Hematopoietic multipotent progenitor cell treated with erythropoietin and hydrocortisone succinate and interleukin-3 and kit ligand, for 8 days (in vitro differentiated cells): ENCODE data around the gene MCF2L.

ENCODE experiments used
- DNase-seq: peaks from one replicate; pipeline ENCODE4 v3.0.0-alpha.2; 2015

MCF2L gene

GRCh38 chr13:112983042-112983305 is 14.0 kb downstream of the MCF2L start:
- no peak for DNase-seq

DNA sequence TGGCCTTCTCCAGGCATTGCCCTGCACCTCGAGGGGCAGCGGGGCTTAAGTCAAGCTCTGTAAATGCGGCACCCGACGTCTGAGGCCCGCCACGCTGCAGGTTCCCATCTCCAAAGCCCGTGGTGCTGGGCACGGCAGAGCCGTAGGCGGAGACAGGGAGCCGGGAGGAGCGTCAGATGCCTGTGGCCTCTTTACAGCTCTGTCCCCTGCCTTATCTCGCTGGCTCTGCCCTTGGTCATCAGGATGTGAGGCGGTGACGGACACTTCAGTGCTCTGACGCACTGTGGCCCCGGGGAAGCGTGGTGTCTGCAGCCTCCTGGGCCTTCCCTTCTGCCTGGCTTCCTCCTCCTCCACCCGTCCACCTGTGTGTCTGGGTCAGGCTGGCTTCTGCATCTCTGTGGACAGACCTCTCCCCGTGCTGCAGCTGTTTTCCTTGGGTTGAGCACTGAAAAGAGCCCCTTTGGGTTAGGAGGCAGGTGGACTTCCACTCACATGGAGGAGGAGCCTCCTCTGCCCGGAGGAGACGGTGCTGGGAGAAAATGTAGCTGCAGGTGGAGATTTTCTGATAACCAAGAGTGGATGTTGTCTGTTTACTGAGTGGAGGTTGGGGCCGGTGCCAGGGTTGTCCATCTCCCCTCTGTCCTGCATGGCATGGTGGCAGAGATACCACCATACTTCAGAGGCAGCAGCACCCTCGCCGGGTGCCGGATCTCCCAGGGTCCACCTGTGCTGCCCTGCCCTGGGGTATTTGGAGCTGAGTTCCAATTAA is 14.6 kb downstream of the MCF2L start:
- no peak for DNase-seq

DNA sequence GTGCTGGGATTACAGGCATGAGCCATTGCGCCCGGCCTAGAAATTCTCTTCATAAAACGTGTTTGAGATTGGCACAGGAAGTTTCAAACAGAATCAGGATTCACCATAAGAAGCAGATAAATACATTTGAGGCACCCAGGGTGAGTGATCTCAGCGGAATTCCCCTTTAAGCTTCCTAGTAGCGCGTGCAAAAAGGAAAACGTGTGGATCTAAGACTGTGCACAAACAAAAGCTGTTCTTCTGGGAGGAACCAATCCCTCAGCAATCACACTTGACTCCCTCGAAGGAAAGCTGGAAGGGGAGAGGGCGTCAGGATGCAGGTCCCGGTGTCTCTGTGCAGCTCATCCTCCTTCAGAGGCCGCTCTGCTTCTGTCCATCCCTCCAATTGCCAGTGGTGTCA is 15.5 kb downstream of the MCF2L start:
- no peak for DNase-seq

- DNase-seq = no peak
These were observed 16.2 kb downstream of the MCF2L start for GRCh38 chr13:112984954-112985802.

- no peak for DNase-seq
These were observed 16.9 kb downstream of the MCF2L start for GRCh38 chr13:112985803-112986408.

DNA sequence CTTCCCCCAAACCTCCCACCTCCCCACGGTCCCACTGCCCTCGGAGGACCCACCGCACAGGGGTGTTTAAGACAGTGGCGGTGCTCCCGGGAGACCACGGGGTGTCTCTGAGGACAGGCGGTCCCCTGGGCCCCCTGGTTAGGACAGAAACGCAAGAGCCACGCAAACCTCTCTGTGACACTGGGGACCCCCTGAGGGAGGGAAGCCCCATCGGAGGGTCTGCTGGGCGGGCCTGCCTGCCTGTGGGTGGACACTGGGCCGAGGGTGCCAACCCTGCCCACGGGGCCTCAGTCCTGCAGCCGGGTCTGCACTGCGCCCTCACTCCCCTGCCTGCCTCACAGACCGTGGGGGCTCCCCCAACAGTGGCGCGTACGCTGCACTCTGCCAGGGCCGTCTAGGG is 17.5 kb downstream of the MCF2L start:
- DNase-seq = no peak

GRCh38 chr13:112986946-112987681 is 18.1 kb downstream of the MCF2L start:
- DNase-seq = no peak

GRCh38 chr13:112987682-112988024 is 18.6 kb downstream of the MCF2L start:
- no peak for DNase-seq

- no peak for DNase-seq
These were observed 21.8 kb downstream of the MCF2L start for GRCh38 chr13:112990783-112991182.

GRCh38 chr13:112991609-112992008 is 22.6 kb downstream of the MCF2L start:
- DNase-seq = no peak

- DNase-seq = no peak
These were observed 24.1 kb downstream of the MCF2L start for GRCh38 chr13:112992931-112993680.

DNA sequence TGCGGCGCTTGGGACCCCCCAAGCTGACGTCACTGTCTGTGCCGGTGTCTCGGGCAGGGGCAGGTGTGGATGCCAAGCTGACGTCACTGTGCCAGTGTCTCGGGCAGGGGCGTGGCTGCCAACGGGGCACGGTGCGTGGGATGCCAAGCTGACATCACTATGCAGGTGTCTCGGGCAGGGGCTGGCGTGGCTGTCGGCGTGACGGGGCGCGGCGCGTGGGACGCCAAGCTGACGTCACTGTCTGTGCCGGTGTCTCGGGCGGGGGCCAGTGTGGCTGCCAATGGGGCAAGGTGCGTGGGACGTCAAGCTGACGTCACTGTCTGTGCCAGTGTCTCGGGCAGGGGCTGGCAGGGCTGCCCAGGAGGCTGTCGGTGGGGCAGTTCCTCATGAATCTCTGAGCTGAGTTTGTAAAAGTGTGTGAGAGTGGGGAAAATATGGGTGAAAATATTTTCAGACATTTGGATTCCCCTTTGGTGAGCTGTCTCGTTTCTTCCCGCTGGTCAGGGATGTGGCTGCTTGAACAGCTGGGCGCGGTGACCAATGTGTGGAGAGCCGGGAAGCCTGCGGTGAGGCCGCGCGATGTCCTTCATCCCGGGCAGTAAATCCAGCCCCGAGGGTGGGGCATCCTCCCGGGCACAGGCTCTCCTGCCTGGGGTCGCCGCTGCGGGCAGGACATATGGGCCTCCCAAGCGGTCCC is 25.2 kb downstream of the MCF2L start:
- no peak for DNase-seq

GRCh38 chr13:112994781-112995355 is 25.9 kb downstream of the MCF2L start:
- DNase-seq = no peak

- no peak for DNase-seq
These were observed 26.6 kb downstream of the MCF2L start for GRCh38 chr13:112995395-112996191.

DNA sequence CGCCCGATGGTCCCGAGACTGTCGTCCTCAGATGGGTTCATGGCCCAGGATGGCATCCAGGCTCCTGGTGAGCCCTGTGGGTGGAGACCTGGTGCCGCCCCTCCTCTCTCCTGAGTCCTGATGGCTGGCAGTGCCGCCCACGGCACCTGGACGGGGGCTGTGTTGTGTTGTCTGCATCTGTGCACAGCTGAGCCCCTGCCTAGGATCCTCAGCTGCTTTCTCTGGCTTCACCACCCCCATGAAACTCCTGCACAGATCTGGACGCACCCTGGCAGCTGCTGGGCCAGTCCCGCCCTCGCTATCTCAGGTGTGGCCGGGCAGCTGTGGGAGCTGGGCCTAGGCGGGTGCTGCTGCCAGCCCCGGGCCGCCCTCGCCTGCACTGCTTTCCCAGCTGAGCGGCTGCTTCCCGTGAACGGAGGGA is 27.7 kb downstream of the MCF2L start:
- DNase-seq = no peak

DNA sequence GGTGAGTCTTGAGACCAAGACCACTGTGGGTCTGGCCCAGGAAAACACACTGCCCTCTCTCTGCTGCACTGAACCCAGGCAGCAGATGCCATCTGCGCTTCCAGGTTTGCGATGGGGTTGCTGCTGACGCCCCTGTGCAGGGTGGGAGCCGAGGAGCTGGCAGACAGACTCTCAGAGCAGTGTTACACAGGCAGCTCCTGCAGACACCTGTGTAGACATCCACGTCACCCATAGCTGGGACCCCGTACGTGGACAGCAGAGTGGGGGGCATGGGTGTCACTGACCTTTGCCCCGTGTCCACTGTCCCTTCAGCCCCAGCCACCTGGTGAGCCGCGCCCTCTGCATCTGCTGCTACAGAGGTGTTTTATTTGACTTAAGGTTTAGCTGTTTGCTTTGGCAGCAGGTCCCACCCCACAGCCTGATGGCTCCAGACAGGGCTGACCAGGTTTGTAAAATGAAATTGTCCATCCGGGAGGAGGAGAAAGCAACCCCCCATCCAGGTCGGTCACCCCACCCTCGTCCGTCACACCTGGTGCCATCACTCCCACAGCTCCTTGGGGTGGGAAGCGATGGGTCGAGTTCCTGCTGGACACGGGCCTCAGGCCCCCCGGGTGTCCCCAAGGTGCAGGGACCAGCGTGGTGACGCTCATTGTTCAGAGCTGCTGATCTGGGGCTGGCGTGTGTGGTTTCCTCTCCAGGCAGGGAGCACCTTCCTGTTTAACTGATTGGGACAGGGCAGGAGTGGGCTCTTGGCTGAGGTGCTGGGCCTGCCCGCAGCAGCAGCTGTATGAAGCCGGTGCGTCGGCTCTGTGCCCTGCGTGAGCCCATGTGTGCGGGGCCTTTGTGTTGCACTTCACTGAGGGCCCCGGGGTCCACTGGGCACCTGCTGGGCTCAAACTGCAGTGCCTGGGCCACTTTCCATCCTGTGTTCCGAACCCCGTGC is 28.4 kb downstream of the MCF2L start:
- DNase-seq = no peak

DNA sequence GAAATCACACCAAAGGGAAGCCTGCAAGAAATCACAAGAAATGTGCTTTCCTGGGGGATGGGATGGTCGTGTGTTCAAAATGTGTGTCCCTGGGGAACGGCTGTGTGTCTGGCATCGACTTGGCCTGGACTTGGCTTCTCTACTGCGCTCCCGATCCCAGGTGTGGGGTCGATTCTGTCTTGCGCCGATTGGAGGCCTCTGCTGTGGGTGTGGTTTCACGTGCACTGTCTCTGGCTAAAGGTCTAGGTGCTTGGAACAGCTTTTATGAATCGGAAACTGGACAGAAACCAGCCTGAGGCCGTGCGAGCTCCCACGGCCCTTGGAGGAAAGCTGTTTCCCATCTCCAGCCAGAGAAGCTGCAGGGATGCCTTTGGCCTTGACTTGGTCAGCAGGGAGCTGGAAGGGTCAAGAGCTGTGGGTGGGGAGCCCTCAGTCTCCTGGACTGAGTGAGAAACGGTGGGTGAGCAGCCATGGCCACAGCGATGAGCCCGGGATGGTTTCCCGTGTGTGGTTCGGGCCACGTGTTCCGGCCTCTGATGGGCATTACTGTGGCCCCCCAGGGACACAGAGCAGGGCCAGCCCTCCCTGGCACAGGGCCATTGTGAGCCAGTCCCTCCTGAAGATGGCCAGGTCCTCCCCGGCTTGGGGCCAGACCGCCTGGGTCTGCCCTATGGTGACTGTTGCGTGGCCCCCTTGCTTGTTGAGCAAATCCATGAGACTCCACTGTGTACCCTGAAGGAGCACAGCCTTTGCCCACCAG is 29.7 kb downstream of the MCF2L start:
- DNase-seq = no peak

DNA sequence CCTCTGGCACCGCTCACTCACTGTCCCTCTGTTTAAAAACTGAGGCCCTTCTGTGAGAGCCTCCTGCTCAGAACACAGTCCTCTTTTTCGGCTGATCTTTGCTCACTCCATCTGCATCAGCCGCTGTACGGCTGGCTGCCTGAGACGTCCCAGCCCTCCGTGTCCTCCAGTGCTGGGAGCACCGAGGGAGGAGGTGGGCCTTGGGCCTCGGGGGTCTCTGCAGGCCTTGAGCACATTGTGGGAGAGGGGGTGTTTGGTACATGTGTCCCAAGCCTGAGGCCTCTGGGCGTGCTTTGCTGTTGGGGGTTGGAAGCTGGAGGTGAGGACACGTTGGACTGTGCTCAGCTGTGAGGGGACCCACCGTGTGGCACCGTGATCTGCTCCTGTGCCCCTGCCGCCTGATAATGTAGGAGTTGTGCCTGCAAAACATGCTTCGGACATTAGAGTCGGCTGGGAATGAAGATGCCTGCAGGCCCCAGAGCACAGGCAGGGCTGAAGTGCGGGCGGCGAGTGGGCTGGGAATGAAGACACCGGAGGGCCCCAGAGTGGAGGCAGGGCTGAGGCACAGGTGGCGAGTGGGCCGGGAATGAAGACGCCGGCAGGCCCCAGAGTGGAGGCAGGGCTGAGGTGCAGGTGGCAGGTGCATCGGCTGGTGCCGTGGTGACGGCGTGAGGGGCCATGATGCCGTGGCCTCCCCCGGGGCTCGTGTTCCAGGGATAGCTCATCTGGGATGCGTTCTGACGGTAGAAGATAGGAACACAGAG is 30.6 kb downstream of the MCF2L start:
- DNase-seq = no peak
